Activated naive CD4-positive, alpha-beta T cell treated with Interleukin-2 at 50 U/mL for 16 hours (primary cell): ENCODE measurements around the gene DNASE2.
"Not testable (repeated sequence)": the region's sequence is repeated elsewhere in the genome, so short reads cannot be mapped to it uniquely, and the experiment has no call there.

Source experiments
- DNase-seq: peaks from one replicate; pipeline ENCODE4 v3.0.0-alpha.2; 2020

The DNASE2 gene

DNA sequence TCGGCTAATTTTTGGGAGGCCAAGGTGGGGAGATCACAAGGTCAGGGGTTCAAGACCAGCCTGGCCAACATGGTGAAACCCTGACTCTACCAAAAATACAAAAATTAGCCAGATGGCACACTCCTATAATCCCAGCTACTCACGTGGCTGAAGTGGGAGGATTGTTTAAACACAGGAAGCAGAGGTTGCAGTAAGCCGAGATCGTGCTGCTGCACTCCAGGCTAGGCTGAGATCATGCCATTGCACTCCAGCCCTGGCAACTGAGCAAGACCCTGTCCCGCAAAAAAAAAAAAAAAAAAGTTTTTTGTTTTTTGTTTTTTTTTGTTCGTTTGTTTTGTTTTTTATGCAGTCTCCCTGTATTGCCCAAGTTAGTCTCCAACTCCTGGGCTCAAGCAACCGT, 21.7 kb downstream of the DNASE2 start:
- DNase-seq = no peak

DNA sequence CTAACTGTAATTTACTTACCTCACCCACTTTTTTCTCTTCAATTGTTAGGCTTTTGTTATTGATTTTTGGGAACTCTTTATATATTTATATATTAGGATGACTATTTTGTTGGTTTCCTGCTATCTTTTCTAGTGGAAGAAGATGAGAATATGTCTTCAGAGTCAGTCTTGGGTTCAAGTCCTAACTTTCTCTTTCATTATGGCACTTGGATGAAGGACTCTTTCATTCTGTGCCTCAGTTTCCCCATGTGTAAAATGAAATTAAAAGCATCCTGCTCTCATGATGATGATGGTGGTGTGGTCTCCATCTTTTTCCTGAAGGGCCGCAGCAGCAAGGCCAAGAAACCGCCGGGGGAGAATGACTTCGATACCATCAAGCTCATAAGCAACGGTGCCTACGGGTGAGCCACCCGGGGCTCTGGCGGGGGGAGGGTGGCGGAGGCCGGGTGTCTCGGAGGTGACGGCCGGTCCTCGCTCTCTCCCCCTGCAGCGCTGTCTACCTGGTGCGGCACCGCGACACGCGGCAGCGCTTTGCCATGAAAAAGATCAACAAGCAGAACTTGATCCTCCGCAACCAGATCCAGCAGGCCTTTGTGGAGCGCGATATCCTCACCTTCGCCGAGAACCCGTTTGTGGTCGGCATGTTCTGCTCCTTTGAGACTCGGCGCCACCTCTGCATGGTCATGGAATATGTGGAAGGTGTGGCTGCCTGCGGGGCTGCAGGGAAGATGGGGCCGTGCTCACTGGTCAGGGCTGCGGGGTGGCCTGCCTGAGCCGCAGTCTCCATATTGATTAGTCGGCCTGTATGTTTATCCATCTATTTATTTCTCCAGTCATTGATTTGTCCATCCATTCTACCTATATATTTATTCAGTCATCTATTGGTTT, 23.0 kb downstream of the DNASE2 start:
- DNase-seq = no peak

DNA sequence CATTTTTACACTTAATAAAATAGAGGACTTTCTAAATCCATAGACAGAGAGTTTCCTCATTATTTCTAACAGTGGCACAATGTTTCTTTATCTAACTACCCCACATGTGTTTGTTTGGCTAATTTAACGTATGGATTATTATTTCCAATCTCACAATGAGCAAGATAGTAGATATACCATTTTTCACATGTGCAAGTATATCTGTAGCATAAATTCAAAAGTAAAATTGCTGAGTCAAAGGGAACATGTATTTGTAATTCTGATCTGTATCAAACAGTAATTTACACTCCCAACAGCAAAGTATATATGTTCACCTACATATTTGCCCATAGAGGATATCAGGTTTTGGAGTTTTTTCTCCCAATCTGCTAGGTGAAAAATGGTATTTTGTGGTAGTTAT, 24.6 kb downstream of the DNASE2 start:
- no peak for DNase-seq

DNA sequence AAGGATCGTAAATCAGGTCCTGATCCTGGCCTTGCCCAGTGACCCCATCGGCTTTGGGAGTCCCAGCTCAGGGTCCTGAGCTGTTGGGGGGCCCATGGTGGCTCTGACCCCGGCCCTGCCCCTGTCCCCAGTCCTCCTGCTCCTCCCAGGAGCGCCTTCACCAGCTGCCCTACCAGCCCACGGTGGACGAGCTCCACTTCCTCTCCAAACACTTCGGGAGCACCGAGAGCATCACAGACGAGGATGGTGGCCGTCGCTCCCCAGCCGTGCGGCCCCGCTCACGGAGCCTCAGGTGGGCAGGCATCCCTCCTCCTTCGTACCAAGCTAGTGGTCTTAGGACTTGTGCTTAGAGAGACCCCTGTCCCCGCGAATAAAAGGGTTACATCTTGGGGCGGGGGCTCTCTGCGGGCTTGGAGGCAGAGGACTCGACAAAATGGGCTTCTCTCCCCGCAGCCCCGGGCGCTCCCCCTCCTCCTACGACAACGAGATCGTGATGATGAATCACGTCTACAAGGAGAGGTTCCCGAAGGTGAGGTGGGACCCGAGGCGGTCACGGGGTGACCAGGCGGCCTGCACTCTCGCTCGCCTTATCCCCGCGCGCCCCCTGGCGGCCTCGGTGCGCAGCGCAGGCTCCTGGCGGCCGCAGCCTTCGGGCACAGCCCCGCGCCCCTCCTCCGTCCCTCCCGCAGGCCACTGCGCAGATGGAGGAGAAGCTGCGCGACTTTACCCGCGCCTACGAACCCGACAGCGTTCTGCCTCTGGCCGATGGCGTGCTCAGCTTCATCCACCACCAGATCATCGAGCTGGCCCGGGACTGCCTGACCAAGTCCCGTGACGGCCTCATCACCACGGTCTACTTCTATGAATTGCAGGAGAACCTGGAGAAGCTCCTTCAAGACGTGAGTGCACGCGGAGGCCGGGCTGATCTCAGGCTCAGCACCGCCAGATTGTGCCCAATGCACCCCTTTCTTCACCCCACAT, 33.8 kb downstream of the DNASE2 start:
- DNase-seq = peak; percentile 88

DNA sequence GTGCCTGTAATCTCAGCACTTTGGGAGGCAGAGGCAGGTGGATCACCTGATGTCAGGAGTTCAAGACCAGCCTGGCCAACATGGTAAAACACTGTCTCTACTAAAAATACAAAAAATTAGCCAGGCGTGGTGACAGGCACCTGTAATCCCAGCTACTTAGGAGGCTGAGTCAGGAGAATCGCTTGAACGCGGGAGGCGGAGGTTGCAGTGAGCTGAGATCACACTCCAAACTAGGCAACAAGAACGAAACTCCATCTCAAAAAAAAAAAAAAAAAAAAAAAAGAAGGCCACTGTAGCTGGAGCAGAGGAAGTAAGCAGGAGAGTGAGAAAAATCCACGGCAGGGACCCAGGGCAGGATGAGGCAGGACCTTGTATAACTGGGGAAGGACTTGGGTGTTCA, 34.6 kb downstream of the DNASE2 start:
- DNase-seq = not testable (repeated sequence)

DNA sequence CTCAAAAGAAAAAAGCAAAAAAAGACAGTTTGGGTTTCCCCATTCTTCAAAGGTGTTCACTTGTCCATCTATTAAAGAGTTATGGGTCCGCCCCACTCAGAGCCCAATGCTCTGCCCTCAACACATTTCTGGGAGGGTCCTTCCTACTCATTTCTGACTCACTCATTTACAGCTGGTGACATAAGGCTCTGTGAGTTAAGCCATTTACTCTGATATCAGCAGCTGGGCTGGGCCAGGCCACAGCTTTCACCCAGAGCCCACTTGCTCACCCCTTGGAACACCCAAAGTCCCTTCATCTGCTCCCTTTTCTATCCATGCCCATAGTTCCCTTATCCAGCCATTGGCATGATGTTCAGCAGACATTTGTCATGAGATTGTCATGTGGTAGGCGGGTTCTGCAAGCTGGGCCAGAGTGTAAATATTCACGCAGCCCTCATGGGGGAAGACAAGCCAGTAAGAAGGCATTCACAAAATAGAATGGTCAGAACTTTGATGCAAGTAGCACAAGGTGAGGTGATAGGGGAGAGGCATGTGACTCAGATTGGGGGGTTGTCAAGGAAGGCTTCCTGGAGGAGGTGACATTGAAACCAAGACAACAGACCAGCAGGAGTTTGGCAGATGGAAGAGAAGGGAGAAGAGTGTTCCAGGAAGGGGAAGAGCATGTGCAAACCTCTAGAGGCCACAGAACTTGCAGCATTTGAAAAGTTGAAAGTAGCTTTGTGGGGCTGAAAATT, 37.1 kb downstream of the DNASE2 start:
- DNase-seq = no peak

DNA sequence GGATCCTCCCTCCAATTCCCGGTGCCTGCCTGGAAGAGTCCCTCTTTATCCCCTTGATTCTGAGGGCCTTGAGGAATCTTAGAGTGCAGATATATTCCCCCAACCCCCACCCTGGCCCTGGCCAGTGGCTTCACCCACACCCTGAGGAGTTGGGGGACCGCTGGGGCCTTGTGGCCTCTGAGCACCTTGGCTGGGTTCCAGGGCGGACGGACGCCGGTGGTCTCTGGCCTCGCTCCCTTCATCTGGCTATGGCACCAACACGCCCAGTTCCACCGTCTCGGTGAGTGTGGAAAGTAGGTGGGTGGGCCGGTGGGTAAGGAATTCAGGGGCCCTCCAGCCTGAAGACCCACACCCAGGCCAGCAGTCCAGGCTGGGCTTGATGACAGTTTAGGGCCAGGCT, 37.9 kb downstream of the DNASE2 start:
- DNase-seq = no peak

DNA sequence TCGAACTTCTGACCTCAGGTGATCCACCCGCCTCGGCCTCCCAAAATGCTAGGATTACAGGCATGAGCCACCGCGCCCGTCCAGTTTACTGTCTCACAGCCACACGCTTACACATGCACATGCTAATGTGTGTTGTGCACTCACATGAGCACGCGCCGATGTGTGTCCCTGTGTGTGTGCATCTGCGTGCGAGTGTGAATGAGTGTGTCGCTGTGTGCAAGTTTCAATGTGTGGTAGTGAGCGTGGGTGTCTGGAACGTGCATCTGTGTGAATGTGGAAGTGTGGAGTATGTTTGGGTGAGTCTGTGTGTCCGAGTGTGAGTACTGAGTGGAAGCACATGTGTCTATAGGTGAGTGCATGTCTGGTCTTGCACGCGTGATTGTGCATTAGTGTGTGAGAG, 38.7 kb downstream of the DNASE2 start:
- DNase-seq = no peak

DNA sequence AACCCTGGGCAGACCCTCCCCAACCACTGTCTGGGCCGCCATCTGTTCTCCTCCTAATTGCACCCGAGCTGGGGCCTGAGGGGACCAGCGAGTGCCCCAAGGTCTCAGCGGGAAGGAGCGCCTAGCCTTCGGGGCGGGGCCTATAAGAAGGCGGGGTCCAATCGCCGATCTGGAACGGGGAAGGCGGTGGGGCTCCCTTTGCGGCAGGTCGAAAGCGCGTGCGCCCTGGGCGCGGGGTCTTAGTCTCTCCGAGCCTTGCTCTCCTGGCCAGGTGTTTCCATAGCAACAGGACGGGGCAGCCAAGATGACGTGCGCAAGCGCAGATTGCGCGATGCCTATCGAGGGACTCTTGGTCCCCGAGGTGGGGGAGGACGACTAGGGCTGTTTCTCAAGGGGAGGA, 40.2 kb downstream of the DNASE2 start:
- no peak for DNase-seq

DNA sequence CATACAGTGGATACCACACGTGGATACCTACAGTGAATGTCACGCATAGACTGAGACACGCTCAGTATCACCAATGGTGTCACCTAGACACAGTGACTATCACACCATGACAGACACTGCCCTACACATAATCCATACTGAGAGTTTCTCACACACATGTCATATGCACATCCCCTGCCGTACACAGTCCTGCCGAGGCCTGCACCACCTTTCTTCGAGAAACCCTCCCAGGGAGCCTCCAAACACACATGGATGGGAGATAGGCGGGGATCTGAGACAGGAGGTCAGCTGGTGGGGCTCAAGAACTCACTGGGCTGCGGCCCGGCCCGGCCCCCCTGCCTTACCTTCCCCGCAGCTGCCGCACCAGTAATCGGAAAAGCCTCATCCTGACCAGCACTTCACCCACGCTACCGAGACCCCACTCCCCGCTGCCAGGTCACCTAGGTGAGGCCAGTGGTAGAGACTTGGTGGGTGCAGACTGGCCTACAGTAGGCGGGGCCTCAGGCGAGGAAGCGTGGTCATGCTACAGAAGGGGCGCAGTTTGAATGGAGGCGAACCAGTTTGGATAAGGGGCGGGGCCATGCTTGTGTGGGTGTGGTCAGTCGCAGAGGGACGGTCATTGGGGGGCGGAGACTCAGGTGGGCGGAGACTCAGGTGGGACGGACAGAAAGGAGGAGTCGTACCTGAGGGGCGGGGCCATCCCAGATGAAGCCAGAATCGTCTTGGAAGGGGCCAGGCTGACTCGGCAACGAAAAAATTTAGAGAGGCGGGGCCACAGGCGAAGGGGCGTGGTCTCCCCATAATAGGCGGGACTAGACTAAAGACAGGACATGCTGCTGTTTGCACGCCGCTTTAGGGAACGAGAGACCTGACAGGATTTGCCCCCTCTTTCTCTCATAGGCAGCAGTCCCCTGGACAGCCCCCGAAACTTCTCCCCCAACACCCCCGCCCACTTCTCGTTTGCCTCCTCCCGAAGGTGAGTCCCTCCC, 40.9 kb downstream of the DNASE2 start:
- peak; percentile 35 for DNase-seq

DNA sequence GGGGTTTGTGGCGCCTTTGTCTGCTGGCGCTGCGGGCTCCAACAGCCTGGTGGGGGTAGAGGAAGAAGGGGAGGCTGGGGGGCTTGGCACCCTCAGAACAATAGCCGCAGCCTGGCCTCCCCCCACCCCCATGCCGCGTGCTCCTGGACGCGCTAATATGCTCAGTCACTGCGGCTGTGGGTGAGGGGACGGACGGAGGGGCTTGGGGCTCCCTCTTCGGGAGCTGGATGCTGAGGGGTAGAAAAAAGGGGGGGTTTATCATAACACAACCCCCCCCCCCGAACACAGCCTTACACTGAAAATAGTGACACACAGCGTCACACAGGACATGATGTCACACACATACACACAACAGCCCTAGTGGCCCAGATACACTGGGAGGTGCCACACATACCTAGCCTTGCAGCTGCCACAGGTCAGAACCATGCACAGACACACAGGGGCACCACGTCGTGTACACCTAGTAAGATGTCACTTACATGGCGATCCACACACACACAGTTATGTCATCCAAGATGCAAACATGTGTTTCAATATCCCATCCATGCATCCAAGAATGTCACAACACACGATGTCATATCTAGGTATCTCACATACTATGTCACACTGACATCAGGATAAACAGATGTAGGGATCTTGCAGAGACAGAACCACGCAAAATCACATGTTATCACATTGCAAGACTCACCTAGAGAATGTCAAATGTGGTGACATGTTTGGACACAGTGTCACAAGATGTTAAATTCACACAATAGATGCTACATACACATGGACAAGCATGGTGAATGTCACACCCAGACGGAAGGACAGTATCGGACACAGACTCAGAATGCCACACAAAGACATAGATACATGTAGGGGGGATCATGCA, 42.1 kb downstream of the DNASE2 start:
- peak; percentile 27 for DNase-seq

DNA sequence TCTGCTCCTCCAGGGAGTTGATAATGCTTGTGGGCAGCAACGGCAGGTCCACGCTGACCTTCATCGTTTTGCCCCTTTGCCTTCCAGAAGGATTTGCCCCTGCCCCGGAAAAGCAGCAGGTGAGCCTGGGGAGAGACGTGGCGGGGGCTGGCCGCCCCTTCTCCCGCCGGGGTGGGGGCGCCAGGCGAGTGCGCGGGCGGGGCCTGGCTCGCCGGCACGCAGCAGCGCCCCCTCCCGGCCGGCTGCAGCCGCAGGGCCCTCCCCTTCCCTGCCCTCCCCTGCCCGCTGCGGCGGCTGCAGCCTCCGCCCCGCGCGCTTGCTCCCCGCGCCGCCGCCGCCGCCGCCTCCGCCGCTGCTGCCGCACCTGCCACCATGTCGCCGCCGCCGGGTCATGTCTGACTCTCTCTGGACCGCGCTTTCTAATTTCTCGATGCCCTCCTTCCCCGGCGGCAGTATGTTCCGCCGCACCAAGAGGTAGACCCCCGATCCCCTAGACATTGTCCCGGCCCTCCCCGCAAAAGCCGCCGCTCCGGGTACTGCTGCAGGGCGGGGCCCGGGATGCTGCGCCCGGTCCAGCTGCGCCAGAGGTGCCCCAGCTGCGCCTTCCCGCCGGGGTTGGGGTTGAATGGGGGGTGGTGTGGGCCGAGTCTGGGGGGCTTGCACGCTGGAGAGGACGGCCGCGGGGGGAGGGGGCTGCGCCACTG, 42.9 kb downstream of the DNASE2 start, which contains the start of gene MAST1:
MAST1 (plus strand) TSS at position 334 of the 704 bp plus-strand sequence; CDS start at position 392, 58 bp downstream.
- peak; percentile 54 for DNase-seq

DNA sequence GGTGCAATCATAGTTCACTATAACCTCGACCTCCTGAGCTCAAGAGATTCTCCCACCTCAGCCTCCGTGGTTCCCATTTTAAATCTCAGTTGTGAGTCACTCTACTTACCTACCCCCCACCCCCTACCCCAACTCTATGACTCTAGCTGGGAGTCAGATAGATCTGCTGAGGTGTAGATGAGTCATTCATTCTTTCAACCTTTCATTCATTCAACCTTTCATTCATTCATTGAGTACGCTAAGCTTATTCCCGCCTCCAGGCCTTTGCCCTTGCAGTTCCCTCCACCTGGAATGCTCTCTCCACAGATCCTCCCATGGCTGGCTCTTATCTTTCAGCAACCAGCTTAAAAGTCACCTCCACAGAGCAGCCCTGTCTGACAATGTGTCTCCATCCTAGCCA, 44.0 kb downstream of the DNASE2 start:
- DNase-seq = no peak

DNA sequence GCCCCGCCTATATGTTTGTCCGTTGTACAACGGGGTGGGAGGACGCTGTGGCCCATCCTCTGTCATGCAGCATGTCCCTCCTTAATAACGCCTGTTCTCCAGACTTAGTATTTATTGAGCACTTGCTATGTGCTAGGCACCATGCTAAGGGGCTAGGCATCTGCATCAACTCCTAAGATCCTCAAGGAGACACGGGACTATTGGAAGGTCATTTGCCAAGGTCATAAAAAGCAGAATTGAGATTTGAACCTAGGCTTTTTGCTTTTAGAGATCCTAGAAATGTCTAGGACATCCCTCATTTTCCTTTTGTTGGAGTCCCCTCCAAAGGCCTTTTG, 44.8 kb downstream of the DNASE2 start:
- DNase-seq = no peak

DNA sequence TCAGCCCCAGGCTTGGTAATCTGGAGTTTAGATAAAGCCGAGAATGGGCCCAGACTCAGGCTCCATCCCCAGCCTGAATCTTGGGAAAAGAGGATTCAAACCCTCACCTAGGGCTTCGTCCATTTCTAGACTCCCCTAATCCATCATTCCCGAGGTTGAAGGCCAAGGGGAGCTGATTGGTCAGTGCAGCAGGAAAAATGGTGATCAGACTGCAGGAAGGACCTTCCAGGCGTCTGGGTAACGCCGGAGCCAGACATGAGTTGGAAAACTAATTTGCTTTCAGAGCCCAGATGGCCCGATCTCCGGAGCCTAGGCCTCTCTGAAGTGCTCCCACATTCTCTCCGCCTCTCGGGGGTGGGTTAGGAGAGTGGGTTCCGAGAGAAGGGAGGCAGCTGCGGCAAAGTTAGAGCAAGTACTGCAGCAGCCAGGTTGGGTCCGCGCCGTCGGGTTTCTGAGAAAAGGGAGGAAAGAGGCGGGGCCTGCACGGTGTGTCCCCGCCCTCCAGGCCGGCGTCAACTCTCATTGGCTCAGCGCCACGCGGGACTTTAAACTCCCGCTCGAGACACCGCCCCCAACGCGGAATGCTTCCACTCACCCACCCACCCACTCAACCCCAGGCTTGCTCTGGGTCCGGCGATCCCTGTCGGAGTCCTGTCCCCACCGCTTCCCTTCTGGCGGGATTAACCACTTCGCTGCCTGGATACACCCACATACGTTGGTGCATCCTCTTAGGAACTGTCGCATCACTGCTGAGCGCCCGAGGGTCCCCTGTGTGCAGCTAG, 46.1 kb downstream of the DNASE2 start:
- peak; percentile 26 for DNase-seq

DNA sequence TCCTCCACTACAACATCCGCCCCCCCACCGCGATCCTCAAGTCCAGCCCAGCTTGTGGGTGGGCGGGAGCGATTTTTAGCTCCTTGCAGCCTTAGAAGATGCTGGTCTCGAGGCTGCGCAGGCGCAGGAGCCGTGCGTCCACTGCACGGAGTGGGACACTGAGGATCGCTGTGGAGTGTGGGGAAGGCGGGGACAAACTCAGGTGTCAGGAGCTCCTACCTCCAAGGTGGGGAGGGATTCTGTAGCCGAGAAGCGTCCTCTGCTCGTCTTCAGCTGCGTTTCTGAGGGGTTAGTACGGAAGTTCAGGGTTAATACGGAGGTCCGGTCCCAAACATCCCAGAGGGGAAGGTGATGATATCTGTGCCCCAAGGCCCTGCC, 46.7 kb downstream of the DNASE2 start, which contains the start of gene RTBDN:
RTBDN (minus strand) TSS at position 14 of the 378 bp plus-strand sequence. CDS start 4,600 bp downstream, outside the sequence.
- no peak for DNase-seq

DNA sequence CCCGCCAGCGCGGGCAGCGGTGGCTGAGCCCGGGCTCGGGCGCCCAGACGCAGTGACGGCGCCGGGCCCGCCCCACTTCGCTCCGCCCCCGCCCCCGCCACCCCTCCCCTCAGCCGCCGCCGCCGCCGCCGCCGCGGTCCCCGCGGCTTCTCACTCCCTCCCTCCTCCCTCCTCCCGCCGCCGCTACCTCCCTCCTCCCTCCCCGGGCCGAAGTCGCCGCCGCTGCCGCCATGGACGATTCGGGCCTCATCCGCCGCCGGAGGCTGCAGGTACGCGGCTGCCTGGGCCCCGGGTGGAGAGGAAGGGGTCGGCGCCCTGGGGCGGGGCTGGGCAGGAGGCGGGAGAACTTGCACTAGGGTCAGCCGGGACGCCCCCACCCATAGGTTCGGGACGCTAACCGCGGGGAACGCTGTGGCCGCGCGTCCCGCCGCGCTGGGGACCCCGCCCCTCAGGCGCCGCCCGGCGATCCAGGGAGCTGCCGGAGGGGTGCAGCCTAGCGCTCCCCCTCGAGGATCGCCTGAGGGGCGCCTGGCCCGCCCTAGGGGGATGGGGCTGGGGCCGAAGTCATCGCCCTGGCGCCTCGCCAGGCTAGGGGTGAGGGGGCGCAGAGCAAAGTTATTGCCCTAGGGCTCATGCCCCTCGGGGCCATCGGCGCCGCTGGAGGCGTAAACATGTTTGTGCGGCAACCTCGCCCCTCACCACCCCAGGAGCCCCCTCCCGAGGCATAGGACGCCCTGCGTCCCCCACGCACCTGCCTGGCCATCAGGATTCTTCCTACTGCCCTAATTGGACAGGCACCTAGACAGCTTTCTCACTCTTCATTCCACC, 47.3 kb downstream of the DNASE2 start:
- DNase-seq = peak; percentile 42

DNA sequence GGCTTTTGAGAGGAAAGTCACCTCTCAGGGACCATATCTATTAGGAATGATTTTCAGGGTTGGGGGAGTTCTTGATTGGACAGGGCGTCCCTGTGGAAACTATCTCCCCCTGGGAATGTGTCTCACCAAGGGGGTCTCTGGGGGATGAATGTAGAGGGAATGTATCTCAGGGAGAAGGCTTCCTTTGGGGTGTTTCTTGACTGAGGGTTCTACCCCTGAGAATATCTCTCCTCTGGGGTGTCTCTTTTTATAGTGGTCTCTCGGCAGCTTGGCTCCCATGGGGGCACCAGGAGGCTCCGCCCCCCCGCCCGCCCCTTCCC, 47.9 kb downstream of the DNASE2 start:
- DNase-seq = no peak
